T-cell (primary cell): ENCODE results near the gene ADAMTS13. TPM values are rescaled to one million over a fixed set of nuclear protein-coding genes. Genes with fewer than 3 reads are reported as not detected.
A peak's percentile ranks its signal among the peaks of the same experiment; 100 is the strongest.

Experiments used
- ATAC-seq, 4 experiments: fragments of 200-7000 bp in 3 of 4; fragments of 150-1000 bp in 1 of 4; cut with Tn5 transposase; replicated peaks in 1 of 4; 1 replicate in 3 of 4; 2 replicates in 1 of 4; pipeline ENCODE4 v1.10.0; 2021; ENCODE audit warnings: moderate library complexity in 3 of 4, mild to moderate bottlenecking in 2 of 4, moderate number of reproducible peaks in 1 of 4
- CTCF ChIA-PET, 2 donors: fragments of 300-600 bp; sonication (Branson Sonifier 250); formaldehyde crosslinking; loops; one replicate each; lab custom pipeline; 2022; ENCODE audit warnings: antibody characterized with exemption in 2 of 2; lab: Charles Lee
- POLR2A ChIA-PET, 2 donors: fragments of 300-600 bp; sonication (Branson Sonifier 250); formaldehyde crosslinking; loops; one replicate each; lab custom pipeline; 2022; ENCODE audit warnings: antibody characterized with exemption in 2 of 2; lab: Charles Lee
- DNase-seq, 35 experiments: peaks; one replicate each; pipeline versions ENCODE4 v3.0.0 to v3.0.0-alpha.2; 2013 to 2023
- H3K27ac ChIP-seq: one replicate; pipeline ENCODE4 v1.5.1; 2013; ENCODE audit warnings: low read length
- H3K27me3 ChIP-seq, 2 experiments: replicated peaks in 1 of 2; 1 replicate in 1 of 2; 2 replicates in 1 of 2; pipeline versions ENCODE4 v1.6.1 to v1.7.0; 2013; ENCODE audit warnings: low read length in 1 of 2, mixed read lengths in 1 of 2; ENCODE audit not compliant: control insufficient read depth in 2 of 2, insufficient read depth in 2 of 2; ENCODE audit errors: extremely low read depth in 1 of 2
- H3K36me3 ChIP-seq, 2 donors: 1 replicate in 1 of 2; 2 replicates in 1 of 2; pipeline versions ENCODE4 v1.6.1 to v1.7.0; 2013; ENCODE audit warnings: low read length in 1 of 2; ENCODE audit not compliant: control insufficient read depth in 2 of 2, insufficient read depth in 1 of 2; ENCODE audit errors: extremely low read depth in 1 of 2
- H3K4me1 ChIP-seq, 2 experiments: 1 replicate in 1 of 2; 2 replicates in 1 of 2; pipeline versions ENCODE4 v1.6.1 to v1.7.0; 2013; ENCODE audit warnings: low read length in 2 of 2, mixed read lengths in 1 of 2; ENCODE audit not compliant: insufficient read depth in 2 of 2, control insufficient read depth in 1 of 2; ENCODE audit errors: extremely low read depth in 1 of 2
- H3K4me3 ChIP-seq, 2 donors: 1 replicate in 1 of 2; 2 replicates in 1 of 2; pipeline versions ENCODE4 v1.5.1 to v1.7.0; 2013; ENCODE audit warnings: mild to moderate bottlenecking in 2 of 2, low read length in 1 of 2, moderate library complexity in 1 of 2; ENCODE audit not compliant: control insufficient read depth in 1 of 2; ENCODE audit errors: extremely low read depth in 1 of 2
- H3K9me3 ChIP-seq: 2 replicates; pipeline ENCODE4 v1.7.0; 2013
- H3K27ac Mint-ChIP-seq, 2 donors: one replicate each; pipeline ENCODE4 v1.8.0; 2020 to 2021; ENCODE audit warnings: mild to moderate bottlenecking in 2 of 2, mixed read lengths in 2 of 2
- H3K27me3 Mint-ChIP-seq, 2 donors: one replicate each; pipeline ENCODE4 v1.8.0; 2021 to 2022; ENCODE audit warnings: mixed read lengths in 2 of 2
- H3K36me3 Mint-ChIP-seq: one replicate; pipeline ENCODE4 v1.8.0; 2021; ENCODE audit warnings: mixed read lengths
- H3K4me1 Mint-ChIP-seq, 3 donors: one replicate each; pipeline ENCODE4 v1.8.0; 2020 to 2022; ENCODE audit warnings: mixed read lengths in 3 of 3, mild to moderate bottlenecking in 1 of 3
- H3K4me3 Mint-ChIP-seq, 3 donors: one replicate each; pipeline ENCODE4 v1.8.0; 2020 to 2022; ENCODE audit warnings: mild to moderate bottlenecking in 3 of 3, mixed read lengths in 3 of 3, moderate library complexity in 3 of 3
- H3K9me3 Mint-ChIP-seq, 3 donors: one replicate each; pipeline ENCODE4 v1.8.0; 2020 to 2022; ENCODE audit warnings: mixed read lengths in 3 of 3
- WGBS: methylation state at CpG from one replicate; pipeline ENCODE4 v1.1.5; 2013; ENCODE audit warnings: missing lambda C conversion rate; ENCODE audit not compliant: insufficient coverage; 5-methylcytosine and 5-hydroxymethylcytosine counted together
- total RNA-seq, 35 experiments: library from RNA in 6 of 35; stranded (reverse) in 6 of 35; fragments of 120-200 nt in 1 of 35; gene quantifications; one replicate each; pipeline versions ENCODE4 v1.2.1 to v1.2.4 and lab custom pipeline; 2013 to 2026

Gene ADAMTS13
- total RNA-seq, 5 donors from 2014 or later (not counting 1 experiment from before 2014, with no cell fraction given), result 1.3 to 3.3 (median 2.4) TPM

- ChIA-PET CTCF (no interaction called here), POLR2A (no interaction called here)
- Histone ChIP-seq H3K4me3 (no peak overlapping the region), H3K27ac (no peak overlapping the region), H3K9me3 (no peaks in the 10 kb centered on the region), H3K27me3 (peaks cover 0 to 24% of the 10 kb centered on the region in 2 experiments), H3K36me3 (no peaks in the 10 kb centered on the region), H3K4me1 (peaks cover 0 to 7% of the 10 kb centered on the region in 2 experiments)
- 88% methylated on average over 5 of the region's 11 CpGs for WGBS
- Mint-ChIP-seq H3K4me1 (peaks cover 0 to 5% (median 3%) of the 10 kb centered on the region in 3 donors), H3K36me3 (no peaks in the 10 kb centered on the region), H3K4me3 (no peak overlapping the region), H3K27ac (no peak overlapping the region), H3K27me3 (peaks cover 3 to 6% of the 10 kb centered on the region in 2 donors), H3K9me3 (no peaks in the 10 kb centered on the region)
- ATAC-seq (no peak), DNase-seq (no peak)
These were observed 11.2 kb downstream of the ADAMTS13 start for GRCh38 chr9:133433351-133433843.

GRCh38 chr9:133436681-133437080 is 14.5 kb downstream of the ADAMTS13 start:
- DNase-seq (no peak), ATAC-seq (no peak)
- Histone ChIP-seq H3K27ac (no peak overlapping the region), H3K36me3 (no peaks in the 10 kb centered on the region), H3K9me3 (no peaks in the 10 kb centered on the region), H3K4me3 (no peak overlapping the region), H3K27me3 (peaks cover 0 to 15% of the 10 kb centered on the region in 2 experiments), H3K4me1 (no peaks in the 10 kb centered on the region)
- Mint-ChIP-seq H3K36me3 (no peaks in the 10 kb centered on the region), H3K27me3 (peaks cover 0 to 1% of the 10 kb centered on the region in 2 donors), H3K4me1 (no peaks in the 10 kb centered on the region), H3K4me3 (no peak overlapping the region), H3K9me3 (no peaks in the 10 kb centered on the region), H3K27ac (no peak overlapping the region)
- ChIA-PET CTCF (no interaction called here), POLR2A (no interaction called here)
- WGBS, result 85% methylated on average over 4 of the region's 16 CpGs

- DNase-seq, result no peak
- ChIA-PET CTCF (no interaction called here), POLR2A (no interaction called here)
- H3K36me3 ChIP-seq, result no peaks in the 10 kb centered on the region
- H3K4me1 ChIP-seq, result no peaks in the 10 kb centered on the region
- 78% methylated on average over 20 of the region's 20 CpGs for WGBS
- Mint-ChIP-seq H3K4me1 (no peaks in the 10 kb centered on the region), H3K9me3 (no peaks in the 10 kb centered on the region), H3K4me3 (no peak overlapping the region), H3K27ac (no peak overlapping the region), H3K36me3 (no peaks in the 10 kb centered on the region), H3K27me3 (no peaks in the 10 kb centered on the region)
- no peak overlapping the region for H3K4me3 ChIP-seq
- H3K27me3 ChIP-seq, result peaks cover 0 to 10% of the 10 kb centered on the region in 2 experiments
- no peaks in the 10 kb centered on the region for H3K9me3 ChIP-seq
- no peak for ATAC-seq
- no peak overlapping the region for H3K27ac ChIP-seq
These were observed 15.8 kb downstream of the ADAMTS13 start for GRCh38 chr9:133437753-133438531.

- CTCF ChIA-PET, result no interaction called here
- ATAC-seq, result no peak
- no peak for DNase-seq
- 71% methylated on average over 1 of the region's 4 CpGs for WGBS
- H3K4me1 Mint-ChIP-seq, result no peaks in the 10 kb centered on the region
- peaks cover 0 to 18% of the 10 kb centered on the region in 2 experiments for H3K27me3 ChIP-seq
- no peaks in the 10 kb centered on the region for H3K27me3 Mint-ChIP-seq
- H3K9me3 Mint-ChIP-seq, result no peaks in the 10 kb centered on the region
- H3K27ac Mint-ChIP-seq, result no peak overlapping the region
- no peak overlapping the region for H3K27ac ChIP-seq
- no peaks in the 10 kb centered on the region for H3K4me1 ChIP-seq
- POLR2A ChIA-PET, result no interaction called here
- H3K36me3 ChIP-seq, result no peaks in the 10 kb centered on the region
- H3K4me3 Mint-ChIP-seq, result no peak overlapping the region
- no peaks in the 10 kb centered on the region for H3K36me3 Mint-ChIP-seq
- H3K4me3 ChIP-seq, result no peak overlapping the region
- H3K9me3 ChIP-seq, result no peaks in the 10 kb centered on the region
These were observed 17.2 kb downstream of the ADAMTS13 start for GRCh38 chr9:133439337-133439736.

GRCh38 chr9:133440874-133441273 is 18.7 kb downstream of the ADAMTS13 start:
- H3K27me3 Mint-ChIP-seq, result no peaks in the 10 kb centered on the region
- peak in 1 of 35 experiments; percentile 27 for DNase-seq
- no peaks in the 10 kb centered on the region for H3K36me3 Mint-ChIP-seq
- H3K4me1 Mint-ChIP-seq, result no peaks in the 10 kb centered on the region
- Histone ChIP-seq H3K27me3 (peaks cover 0 to 25% of the 10 kb centered on the region in 2 experiments), H3K4me3 (no peak overlapping the region), H3K4me1 (no peaks in the 10 kb centered on the region), H3K36me3 (no peaks in the 10 kb centered on the region), H3K9me3 (no peaks in the 10 kb centered on the region), H3K27ac (no peak overlapping the region)
- no peak overlapping the region for H3K27ac Mint-ChIP-seq
- ChIA-PET CTCF (no interaction called here), POLR2A (no interaction called here)
- no peaks in the 10 kb centered on the region for H3K9me3 Mint-ChIP-seq
- ATAC-seq, result peak in 3 of 4 experiments; percentile 45 to 75 (median 62)
- no peak overlapping the region for H3K4me3 Mint-ChIP-seq
- 95% methylated on average over 12 of the region's 12 CpGs for WGBS

GRCh38 chr9:133441571-133441970 is 19.4 kb downstream of the ADAMTS13 start:
- WGBS, result 79% methylated on average over 5 of the region's 5 CpGs
- H3K4me3 Mint-ChIP-seq, result no peak overlapping the region

More at GRCh38 chr9:133441571-133441970, 19.4 kb downstream of the ADAMTS13 start:
- no peaks in the 10 kb centered on the region for H3K4me1 Mint-ChIP-seq
- POLR2A ChIA-PET, result no interaction called here
- ATAC-seq, result no peak
- H3K27ac Mint-ChIP-seq, result no peak overlapping the region
- no peak for DNase-seq
- Histone ChIP-seq H3K9me3 (no peaks in the 10 kb centered on the region), H3K36me3 (no peaks in the 10 kb centered on the region), H3K4me1 (no peaks in the 10 kb centered on the region), H3K27me3 (peaks cover 0 to 28% of the 10 kb centered on the region in 2 experiments), H3K27ac (no peak overlapping the region), H3K4me3 (no peak overlapping the region)
- H3K36me3 Mint-ChIP-seq, result no peaks in the 10 kb centered on the region
- CTCF ChIA-PET, result no interaction called here
- H3K27me3 Mint-ChIP-seq, result peaks cover 3 to 4% of the 10 kb centered on the region in 2 donors
- no peaks in the 10 kb centered on the region for H3K9me3 Mint-ChIP-seq
